GM19438 (cell line): ENCODE results near the gene DUSP10.

ENCODE experiments used
- ATAC-seq: cut with Tn5 transposase; IDR thresholded peaks from one replicate; pipeline ENCODE4 v1.9.1; 2021; ENCODE audit warnings: low read depth; ENCODE audit not compliant: unreplicated experiment

DUSP10 gene

DNA sequence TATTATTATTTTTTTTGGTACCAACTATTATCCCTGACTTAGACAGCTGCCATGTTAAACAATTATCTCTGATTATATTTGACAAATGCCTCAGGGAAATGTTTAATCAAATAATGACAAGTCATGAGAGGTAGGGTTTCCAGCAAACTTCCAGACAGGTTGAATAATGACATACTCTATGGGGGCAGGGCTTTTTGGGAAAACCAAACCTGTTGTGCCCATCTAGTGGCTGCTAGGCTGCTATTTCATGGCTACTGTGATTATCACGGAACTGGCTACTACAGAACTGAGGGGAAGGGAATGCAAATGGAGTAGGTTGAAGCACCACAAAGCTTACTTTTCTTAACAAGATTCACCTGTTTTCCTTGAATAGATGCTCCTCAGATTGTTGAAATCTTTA lies 77.6 kb downstream of the DUSP10 start:
- ATAC-seq: no peak

DNA sequence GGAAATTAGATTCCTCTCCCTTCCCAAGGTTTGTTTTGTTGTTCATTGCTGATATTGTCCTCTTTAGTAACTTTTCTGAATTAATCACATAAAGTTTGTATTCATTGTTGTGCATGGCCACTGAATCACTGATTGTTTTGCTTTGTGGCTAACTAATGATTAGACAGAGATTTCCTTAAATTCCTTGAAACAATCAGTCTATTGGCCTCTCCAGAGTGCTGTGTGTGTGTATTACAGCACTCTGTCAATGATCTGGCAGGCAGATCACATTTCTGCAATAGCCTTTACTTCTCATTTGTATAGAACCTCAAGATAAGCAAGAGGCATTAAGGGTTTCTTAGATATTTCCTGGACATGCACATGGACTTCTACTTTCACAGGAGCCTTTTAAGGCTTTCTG lies 78.6 kb downstream of the DUSP10 start:
- no peak for ATAC-seq

DNA sequence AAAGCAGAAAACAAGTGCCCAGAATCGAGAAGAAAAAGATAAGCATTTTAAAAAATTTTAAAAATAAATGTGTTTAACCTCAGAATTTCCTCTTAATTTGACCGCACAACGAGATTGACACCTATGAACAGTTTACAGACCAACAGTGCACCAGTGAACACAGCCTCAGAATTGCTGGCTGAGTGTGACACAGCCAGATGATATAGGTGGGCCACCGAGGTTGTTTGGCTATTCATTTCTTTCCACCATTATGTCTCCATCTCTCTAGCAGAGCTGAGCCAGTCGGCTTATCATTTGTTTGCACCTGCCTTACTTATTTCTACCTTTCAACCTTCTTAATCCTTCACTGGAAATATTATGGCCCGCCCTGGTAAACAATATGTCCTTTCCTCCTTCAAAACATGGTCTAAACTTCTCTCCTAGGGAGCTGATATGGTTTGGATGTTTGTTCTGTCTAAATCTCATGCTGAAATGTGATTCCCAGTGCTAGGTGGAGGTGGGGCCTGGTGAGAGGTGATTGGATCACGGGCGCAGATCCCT lies 86.1 kb downstream of the DUSP10 start:
- no peak for ATAC-seq
